IPS DF 6.9 (cell line): ENCODE results near the gene GAPT.

Experiments used
- DNase-seq: peaks from one replicate; pipeline ENCODE4 v3.0.0-alpha.2; 2013; ENCODE audit warnings: low read depth, low spot score
- H3K27ac ChIP-seq: one replicate; pipeline ENCODE4 v1.5.1; 2013; ENCODE audit warnings: low read length, control low read depth
- H3K27me3 ChIP-seq: 2 replicates; pipeline ENCODE4 v1.6.1; 2013; ENCODE audit warnings: mild to moderate bottlenecking, low read length; ENCODE audit not compliant: control insufficient read depth, insufficient read depth
- H3K36me3 ChIP-seq: 2 replicates; pipeline ENCODE4 v1.6.1; 2013; ENCODE audit warnings: low read length; ENCODE audit not compliant: control insufficient read depth, insufficient read depth
- H3K4me1 ChIP-seq: 2 replicates; pipeline ENCODE4 v1.6.1; 2013; ENCODE audit warnings: low read length; ENCODE audit not compliant: control insufficient read depth, insufficient read depth
- H3K4me3 ChIP-seq: 2 replicates; pipeline ENCODE4 v1.5.1; 2013; ENCODE audit warnings: mild to moderate bottlenecking, low read length
- H3K9me3 ChIP-seq: 2 replicates; pipeline ENCODE4 v1.6.1; 2013; ENCODE audit warnings: low read length, inconsistent platforms; ENCODE audit not compliant: control insufficient read depth, insufficient read depth
- WGBS: extraction: QIAGEN DNeasy Blood & Tissue Kit; methylation state at CpG from one replicate; pipeline ENCODE4 v1.1.7; 2013; ENCODE audit warnings: mixed read lengths, missing lambda C conversion rate; ENCODE audit not compliant: insufficient read length, insufficient coverage; 5-methylcytosine and 5-hydroxymethylcytosine counted together

GAPT gene

GRCh38 chr5:58491216-58491892 lies at the start of gene GAPT:
Gene GAPT (plus strand): TSS chr5:58491435. CDS start chr5:58494537, 3,102 bp downstream.
- no CpG with 5 or more reads among the region's 6 CpGs for WGBS
- Histone ChIP-seq H3K4me3 (no peak within 1 kb of the TSS), H3K27ac (no peak within 1 kb of the TSS), H3K27me3 (no peaks in the 10 kb centered on the region), H3K9me3 (no peaks in the 10 kb centered on the region), H3K36me3 (no peaks in the 10 kb centered on the region), H3K4me1 (peaks cover 3% of the 10 kb centered on the region; the same call in 1 of the 2 replicates)
- DNase-seq = no peak

- H3K4me3 ChIP-seq = no peak overlapping the region
- no peaks in the 10 kb centered on the region for H3K27me3 ChIP-seq
- H3K27ac ChIP-seq = no peak overlapping the region
- H3K36me3 ChIP-seq = no peaks in the 10 kb centered on the region
- no peaks in the 10 kb centered on the region for H3K4me1 ChIP-seq
- H3K9me3 ChIP-seq = no peaks in the 10 kb centered on the region
- DNase-seq = no peak
These were observed 46.4 kb upstream of the GAPT start for GRCh38 chr5:58444805-58445204.

- no peak for DNase-seq
- Histone ChIP-seq H3K9me3 (no peaks in the 10 kb centered on the region), H3K27me3 (no peaks in the 10 kb centered on the region), H3K4me1 (no peaks in the 10 kb centered on the region), H3K4me3 (no peak overlapping the region), H3K36me3 (no peaks in the 10 kb centered on the region), H3K27ac (no peak overlapping the region)
- no CpG with 5 or more reads among the region's 10 CpGs for WGBS
These were observed 45.2 kb upstream of the GAPT start for GRCh38 chr5:58446024-58446423.

GRCh38 chr5:58447226-58447625 lies 44.0 kb upstream of the GAPT start:
- WGBS = no CpG with 5 or more reads among the region's 2 CpGs

GRCh38 chr5:58450018-58450417 lies 41.2 kb upstream of the GAPT start:
- Histone ChIP-seq H3K27ac (no peak overlapping the region), H3K36me3 (peaks cover 4% of the 10 kb centered on the region; the same call in 1 of the 2 replicates), H3K27me3 (no peaks in the 10 kb centered on the region), H3K4me3 (no peak overlapping the region), H3K4me1 (no peaks in the 10 kb centered on the region), H3K9me3 (no peaks in the 10 kb centered on the region)
- no peak for DNase-seq
- no CpG with 5 or more reads among the region's 3 CpGs for WGBS

More at GRCh38 chr5:58447226-58447625, 44.0 kb upstream of the GAPT start:
- no peak for DNase-seq
- Histone ChIP-seq H3K27ac (no peak overlapping the region), H3K9me3 (no peaks in the 10 kb centered on the region), H3K36me3 (no peaks in the 10 kb centered on the region), H3K27me3 (no peaks in the 10 kb centered on the region), H3K4me1 (no peaks in the 10 kb centered on the region), H3K4me3 (no peak overlapping the region)

- H3K27me3 ChIP-seq = no peaks in the 10 kb centered on the region
- no peak overlapping the region for H3K27ac ChIP-seq
- H3K4me1 ChIP-seq = no peaks in the 10 kb centered on the region
- H3K36me3 ChIP-seq = peaks cover 7% of the 10 kb centered on the region; the same call in 1 of the 2 replicates
- WGBS = no CpG with 5 or more reads among the region's 10 CpGs
- DNase-seq = no peak
- H3K9me3 ChIP-seq = no peaks in the 10 kb centered on the region
- H3K4me3 ChIP-seq = no peak overlapping the region
These were observed 40.2 kb upstream of the GAPT start for GRCh38 chr5:58450811-58451629.

- Histone ChIP-seq H3K27me3 (no peaks in the 10 kb centered on the region), H3K9me3 (no peaks in the 10 kb centered on the region), H3K4me3 (no peak overlapping the region), H3K27ac (no peak overlapping the region), H3K4me1 (no peaks in the 10 kb centered on the region), H3K36me3 (peaks cover 8% of the 10 kb centered on the region; the same call in 1 of the 2 replicates)
- no peak for DNase-seq
- 100% methylated on average over 2 of the region's 8 CpGs for WGBS
These were observed 39.3 kb upstream of the GAPT start for GRCh38 chr5:58451732-58452565.

- Histone ChIP-seq H3K27ac (no peak overlapping the region), H3K4me3 (no peak overlapping the region), H3K4me1 (no peaks in the 10 kb centered on the region), H3K27me3 (no peaks in the 10 kb centered on the region), H3K9me3 (no peaks in the 10 kb centered on the region), H3K36me3 (peaks cover 10% of the 10 kb centered on the region; the same call in 1 of the 2 replicates)
- 100% methylated on average over 1 of the region's 3 CpGs for WGBS
- DNase-seq = no peak
These were observed 38.5 kb upstream of the GAPT start for GRCh38 chr5:58452566-58453258.

- Histone ChIP-seq H3K27ac (no peak overlapping the region), H3K9me3 (no peaks in the 10 kb centered on the region), H3K4me1 (no peaks in the 10 kb centered on the region), H3K36me3 (peaks cover 10% of the 10 kb centered on the region; the same call in 1 of the 2 replicates), H3K4me3 (no peak overlapping the region), H3K27me3 (no peaks in the 10 kb centered on the region)
- no peak for DNase-seq
These were observed 37.9 kb upstream of the GAPT start for GRCh38 chr5:58453306-58453705.

GRCh38 chr5:58454025-58454424 lies 37.2 kb upstream of the GAPT start:
- Histone ChIP-seq H3K36me3 (peaks cover 10% of the 10 kb centered on the region; the same call in 1 of the 2 replicates), H3K27me3 (no peaks in the 10 kb centered on the region), H3K4me3 (no peak overlapping the region), H3K9me3 (no peaks in the 10 kb centered on the region), H3K27ac (no peak overlapping the region), H3K4me1 (no peaks in the 10 kb centered on the region)
- DNase-seq = no peak
- WGBS = no CpG with 5 or more reads among the region's 1 CpG
